NCI-H128 (cell line): ENCODE results near the gene IL18BP.

Source experiments
- DNase-seq: peaks from one replicate; lab custom pipeline; 2025; ENCODE audit not compliant: unreplicated experiment; lab: John Stamatoyannopoulos, UW

Gene IL18BP

GRCh38 chr11:71996517-71996916 is 2.2 kb upstream of the IL18BP start:
- no peak for DNase-seq

DNA sequence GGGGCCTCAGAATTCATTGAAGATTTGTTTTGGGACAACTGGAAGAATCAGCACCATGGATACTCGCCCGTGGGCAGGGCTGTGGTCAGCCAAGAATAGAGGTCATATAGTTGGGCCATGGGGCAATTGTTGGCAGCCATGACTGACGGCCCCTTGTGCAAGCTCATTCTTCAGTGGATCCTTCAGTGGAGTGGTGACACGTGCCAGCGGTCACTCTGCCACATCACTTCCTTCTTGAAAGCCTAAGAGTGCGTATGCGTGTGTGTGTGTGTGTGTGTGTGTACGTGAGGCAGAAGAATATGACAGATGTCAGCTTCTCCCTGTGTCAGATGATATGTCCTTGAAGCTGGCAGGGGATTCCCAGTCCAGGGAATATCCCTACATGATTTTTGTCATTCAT is 1.8 kb upstream of the IL18BP start:
- DNase-seq, result no peak

GRCh38 chr11:71997594-71997993 is 1.1 kb upstream of the IL18BP start:
- no peak for DNase-seq

GRCh38 chr11:71998061-71998460 is 648 bp upstream of the IL18BP start:
- no peak for DNase-seq

GRCh38 chr11:71999362-71999761 is 653 bp downstream of the IL18BP start:
- DNase-seq, result no peak

- no peak for DNase-seq
Observed at GRCh38 chr11:71999798-72000197, 1.1 kb downstream of the IL18BP start.

GRCh38 chr11:72000202-72000867 is 1.6 kb downstream of the IL18BP start:
- no peak for DNase-seq

GRCh38 chr11:72001285-72001684 is 2.6 kb downstream of the IL18BP start:
- DNase-seq, result no peak

GRCh38 chr11:72001834-72002591 is 3.3 kb downstream of the IL18BP start:
- DNase-seq, result no peak

DNA sequence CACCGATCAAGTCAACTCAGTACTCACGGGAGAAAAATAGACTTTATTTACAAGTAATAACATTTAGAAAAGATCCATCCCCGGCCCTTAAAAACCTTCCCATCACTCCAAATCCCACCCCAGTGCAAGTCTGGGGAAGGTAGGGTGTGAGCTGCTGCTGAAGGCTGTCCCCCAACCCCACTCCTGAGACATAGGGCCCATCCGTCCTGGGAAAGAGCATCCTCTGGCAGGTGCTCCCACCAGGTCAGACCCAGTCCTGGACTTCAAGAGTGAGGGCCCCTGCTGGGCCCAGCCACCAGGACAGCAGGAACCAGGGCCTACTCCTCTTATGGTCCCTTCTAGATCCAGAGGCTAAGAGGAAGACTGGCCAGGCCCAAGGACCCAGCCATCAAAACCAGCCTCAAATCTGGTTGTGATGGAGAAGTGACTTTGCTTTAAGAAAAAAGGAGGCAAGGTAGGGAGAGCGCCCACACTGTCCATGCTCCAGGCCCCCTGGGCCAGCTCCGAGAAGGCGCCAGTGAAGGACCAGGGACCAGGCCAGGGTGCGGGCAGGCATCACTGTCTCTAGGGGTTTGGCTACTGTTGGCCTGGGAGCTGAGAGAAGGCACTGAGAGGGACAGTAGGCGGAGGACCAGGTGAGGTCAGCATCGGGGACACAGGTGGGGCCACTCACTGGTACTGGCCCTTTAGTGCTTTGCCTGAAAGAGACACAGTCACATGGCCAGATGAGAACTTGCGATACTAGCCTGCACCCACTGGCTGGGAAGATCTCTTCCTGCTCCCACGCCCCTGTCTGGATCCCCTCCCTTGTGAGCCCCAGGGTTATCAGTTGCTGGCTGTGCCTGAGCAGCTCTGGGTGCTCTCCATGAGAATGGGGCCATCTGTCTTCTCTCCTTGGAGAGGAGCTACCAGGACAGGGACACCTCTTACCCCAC is 4.4 kb downstream of the IL18BP start:
- DNase-seq, result no peak

- DNase-seq, result no peak
Observed at GRCh38 chr11:72003776-72004171, 5.1 kb downstream of the IL18BP start.

DNA sequence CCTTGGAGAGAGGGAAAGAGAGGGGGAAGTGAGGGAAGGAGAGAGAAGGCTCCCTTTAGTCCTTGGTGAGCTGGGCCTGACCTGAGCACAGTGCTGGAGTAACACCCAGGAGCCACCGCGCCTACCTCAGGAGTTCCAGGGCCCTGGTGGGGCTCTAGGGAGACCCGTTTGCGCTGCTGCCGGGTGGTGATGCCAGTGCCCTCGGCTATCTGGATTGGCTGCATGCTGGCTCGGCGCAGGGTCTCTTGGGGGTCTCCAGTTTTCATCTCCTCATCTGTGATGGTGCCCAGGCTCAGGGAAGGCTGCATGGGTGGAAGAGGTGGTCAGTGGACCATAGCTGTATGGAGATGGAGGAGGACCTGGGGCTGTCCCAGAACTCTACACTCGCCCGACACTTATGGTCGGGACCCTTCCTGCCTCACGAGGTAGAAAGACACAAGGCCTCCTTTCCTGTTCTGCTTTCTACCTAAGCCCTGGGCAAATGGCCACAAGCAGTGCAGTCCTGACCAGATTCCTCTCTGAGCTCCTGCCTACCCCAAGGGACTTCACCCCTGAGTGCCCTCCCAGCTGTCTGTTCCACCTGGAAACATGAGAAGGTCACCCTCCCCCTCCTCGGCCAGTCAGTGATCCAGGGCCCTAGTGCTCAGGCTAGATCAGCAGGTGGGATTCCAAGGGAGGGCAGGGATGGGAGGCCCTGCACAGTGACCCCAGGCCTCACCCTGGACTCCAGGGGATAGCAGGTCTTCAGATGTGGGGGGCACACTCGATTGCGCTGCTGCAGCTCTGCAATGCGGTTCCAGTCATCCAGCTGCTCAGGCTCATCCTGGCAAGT is 6.0 kb downstream of the IL18BP start:
- DNase-seq, result no peak

DNA sequence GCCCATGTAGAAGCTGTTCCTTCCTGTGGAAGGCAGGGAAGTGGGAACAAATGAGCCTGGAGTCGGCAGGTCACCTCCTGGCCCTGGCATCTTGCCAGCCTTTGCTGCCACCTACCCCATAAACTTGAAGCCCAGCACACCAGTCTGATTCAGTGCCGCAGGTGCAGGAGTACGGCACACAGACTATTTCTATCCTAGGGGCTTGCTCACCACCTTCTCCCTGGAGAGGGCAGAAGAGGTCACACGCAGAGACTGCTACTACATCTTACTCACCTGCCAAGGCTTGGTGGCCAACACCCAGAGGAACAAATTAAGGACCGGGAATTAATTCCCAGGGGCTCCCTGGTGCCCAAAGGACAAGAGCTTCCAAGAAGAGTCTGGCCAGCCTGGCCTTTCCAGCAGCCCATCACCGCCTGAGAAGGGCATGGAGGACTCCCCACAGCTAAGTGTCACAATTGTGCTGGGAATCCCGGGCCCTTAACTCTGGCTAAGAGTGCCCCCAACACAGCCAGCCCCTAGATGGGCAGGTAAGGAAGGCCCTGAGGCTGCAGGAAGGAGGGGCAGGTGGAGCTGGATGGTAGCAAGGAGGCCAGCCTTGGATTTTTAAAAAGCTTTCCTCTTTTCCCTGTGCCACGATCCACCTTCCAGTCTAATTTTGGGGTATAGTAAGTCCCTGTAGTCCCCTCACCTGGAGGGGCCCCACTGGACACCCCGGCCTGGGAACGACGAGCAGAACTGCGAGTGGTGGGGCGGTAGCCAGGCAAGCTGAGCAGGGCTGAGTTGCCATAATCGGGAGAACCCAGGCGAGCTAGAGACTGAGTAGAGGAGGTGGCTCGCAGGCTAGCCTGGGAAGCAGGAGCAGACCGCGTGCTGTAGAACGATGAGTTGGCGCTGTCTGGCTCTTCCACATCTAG is 6.9 kb downstream of the IL18BP start:
- DNase-seq, result no peak

DNA sequence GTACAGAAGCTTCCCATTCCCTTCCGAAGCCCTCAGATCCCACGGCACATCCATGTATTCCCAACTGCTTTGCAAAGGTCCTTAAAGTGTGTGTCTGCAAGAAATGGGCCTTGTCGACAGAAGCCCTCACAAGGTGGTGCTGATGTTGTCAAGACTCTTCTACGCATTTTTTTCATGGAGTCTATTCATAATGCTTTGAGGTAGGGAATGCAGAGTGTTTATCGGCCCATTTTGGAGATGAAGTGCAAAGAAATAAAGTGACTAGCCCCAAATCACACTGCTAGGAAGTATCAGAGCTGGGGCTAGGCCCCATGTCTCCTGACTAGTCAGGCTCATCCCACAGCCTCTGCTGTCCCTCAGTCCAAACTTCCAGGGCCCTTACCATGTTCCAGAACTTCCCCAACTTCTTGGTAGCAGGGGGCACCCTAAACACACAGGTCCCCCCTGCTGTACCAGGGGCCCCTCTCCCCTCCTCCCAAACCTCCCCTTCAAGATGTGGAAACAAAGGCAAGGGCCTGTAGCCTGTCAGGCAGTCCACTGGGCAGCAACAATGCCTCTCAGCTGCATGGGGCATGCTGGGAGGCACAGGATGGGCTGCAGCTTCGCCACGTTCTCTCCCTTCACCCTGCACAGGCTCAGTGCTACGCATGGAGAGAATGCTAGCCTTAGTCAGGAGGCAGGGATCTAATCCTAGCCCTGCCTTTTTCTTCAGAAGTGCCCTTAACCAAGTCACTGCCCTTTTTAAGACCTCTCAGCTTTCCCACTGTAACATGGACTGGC is 7.8 kb downstream of the IL18BP start:
- no peak for DNase-seq

DNA sequence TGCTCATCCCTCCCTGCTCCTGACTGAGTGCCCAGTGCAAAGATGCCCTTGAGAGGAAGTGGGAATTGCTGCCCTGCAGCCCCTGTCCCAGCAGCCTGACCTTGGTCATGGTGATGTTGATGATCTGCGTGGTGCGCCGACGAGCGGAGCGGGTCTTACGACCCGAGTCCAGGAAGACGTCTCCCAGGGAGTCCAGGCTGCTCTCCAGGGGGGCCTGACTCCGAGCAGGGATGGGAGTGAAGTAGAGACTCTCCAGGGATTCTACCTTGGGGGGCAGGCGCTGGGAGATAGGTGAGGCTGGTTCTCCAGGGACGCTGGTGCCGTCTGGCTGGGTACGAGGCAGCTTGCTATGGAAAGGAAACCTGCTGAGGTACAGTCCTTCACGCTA is 8.4 kb downstream of the IL18BP start:
- no peak for DNase-seq

GRCh38 chr11:72007587-72007986 is 8.9 kb downstream of the IL18BP start:
- DNase-seq, result no peak

- no peak for DNase-seq
Observed at GRCh38 chr11:72008728-72009127, 10.0 kb downstream of the IL18BP start.

DNA sequence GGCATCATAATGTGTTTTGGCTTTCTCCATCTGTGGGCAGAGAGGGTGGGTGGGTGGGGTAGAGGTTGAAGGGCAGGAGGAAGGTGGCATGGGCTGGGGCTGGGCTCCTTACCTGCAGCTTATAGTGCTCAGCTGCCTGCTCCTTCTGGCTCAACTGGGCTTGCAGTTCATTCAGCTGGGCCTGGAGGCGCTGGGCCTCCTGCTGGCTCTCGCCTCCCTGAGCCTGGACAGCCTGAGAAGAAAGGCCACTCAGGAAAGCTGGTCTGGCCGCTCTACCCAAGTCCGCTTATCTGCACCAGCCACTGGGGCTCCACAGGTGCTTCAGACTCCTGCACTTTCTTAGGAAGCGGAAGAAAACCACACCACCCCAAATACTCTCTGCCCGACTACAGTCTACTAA is 10.4 kb downstream of the IL18BP start:
- DNase-seq, result no peak
